SJSA1 (cell line): ENCODE results near the gene SLC44A1. TPM values are rescaled to one million over a fixed set of nuclear protein-coding genes. Genes with fewer than 3 reads are reported as not detected.

Experiments
- DNase-seq, 2 experiments: peaks; one replicate each; pipeline ENCODE4 v3.0.0-alpha.2; 2015 to 2020; ENCODE audit warnings: low spot score in 2 of 2, low read depth in 1 of 2
- H3K27ac ChIP-seq: fragments of 250-450 bp; sonication (Bioruptor Pico); 2 replicates; pipeline ENCODE4 v1.5.1; 2020; ENCODE audit warnings: mild to moderate bottlenecking, moderate library complexity
- H3K27me3 ChIP-seq: fragments of 250-450 bp; sonication (Bioruptor Pico); replicated peaks from 2 replicates; pipeline ENCODE4 v1.5.1; 2020; ENCODE audit warnings: mild to moderate bottlenecking, moderate library complexity
- H3K36me3 ChIP-seq: fragments of 250-450 bp; sonication (Bioruptor Pico); 2 replicates; pipeline ENCODE4 v1.5.1; 2020; ENCODE audit warnings: mild to moderate bottlenecking
- H3K4me1 ChIP-seq: fragments of 250-450 bp; sonication (Bioruptor Pico); replicated peaks from 2 replicates; pipeline ENCODE4 v1.6.1; 2021; ENCODE audit warnings: mild to moderate bottlenecking
- H3K4me3 ChIP-seq: fragments of 250-450 bp; sonication (Bioruptor Pico); 2 replicates; pipeline ENCODE4 v1.5.1; 2020; ENCODE audit warnings: mild to moderate bottlenecking
- H3K9me3 ChIP-seq: fragments of 250-450 bp; sonication (Bioruptor Pico); replicated peaks from 2 replicates; pipeline ENCODE4 v1.5.1; 2020; ENCODE audit warnings: mild to moderate bottlenecking
- total RNA-seq: library from RNA; depleted of rRNA; stranded (reverse); fragments of >200 nt; shearing (Covaris generic); gene quantifications from 2 replicates; pipeline ENCODE4 v1.2.3, GENCODE V29; 2014; rRNA removed

SLC44A1 gene
- 39.1 and 59.1 TPM in 2 replicates for total RNA-seq

- Histone ChIP-seq H3K4me1 (peaks cover 33% of the 10 kb centered on the region), H3K9me3 (no peaks in the 10 kb centered on the region), H3K27me3 (no peaks in the 10 kb centered on the region), H3K36me3 (no peaks in the 10 kb centered on the region; the same call in 1 of the 2 replicates), H3K27ac (peak within 1 kb of the TSS; percentile 81), H3K4me3 (peak within 1 kb of the TSS; percentile 72)
- DNase-seq, result peak; percentile 96 to 97
These were observed at the start of gene SLC44A1 for GRCh38 chr9:105244003-105244733. SLC44A1 (plus strand) TSS chr9:105244651; CDS start chr9:105244869, 218 bp downstream.

DNA sequence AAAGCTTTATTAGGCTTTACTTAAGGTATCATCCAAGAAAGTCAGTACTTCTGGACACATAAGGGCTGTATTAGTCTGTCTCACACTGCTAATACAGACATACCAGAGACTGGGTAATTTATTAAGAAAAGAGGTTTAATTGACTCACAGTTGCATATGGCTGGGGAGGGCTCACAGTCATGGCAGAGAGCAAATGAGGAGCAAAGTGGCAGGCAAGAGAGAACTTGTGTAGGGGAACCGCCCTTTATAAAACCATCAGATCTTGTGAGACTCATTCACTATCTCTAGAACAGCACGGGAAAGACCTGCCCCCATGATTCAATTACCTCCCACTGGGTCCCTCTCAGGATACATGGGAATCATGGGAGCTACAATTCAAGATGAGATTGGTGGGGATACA, 49.2 kb upstream of the SLC44A1 start:
- Histone ChIP-seq H3K4me1 (no peaks in the 10 kb centered on the region), H3K9me3 (no peaks in the 10 kb centered on the region), H3K36me3 (no peaks in the 10 kb centered on the region), H3K27me3 (no peaks in the 10 kb centered on the region), H3K27ac (no peak overlapping the region), H3K4me3 (no peak overlapping the region)
- no peak for DNase-seq

GRCh38 chr9:105198023-105198422, 46.4 kb upstream of the SLC44A1 start:
- Histone ChIP-seq H3K9me3 (no peaks in the 10 kb centered on the region), H3K36me3 (no peaks in the 10 kb centered on the region), H3K4me3 (no peak overlapping the region), H3K27me3 (no peaks in the 10 kb centered on the region), H3K4me1 (no peaks in the 10 kb centered on the region), H3K27ac (no peak overlapping the region)
- no peak for DNase-seq

DNA sequence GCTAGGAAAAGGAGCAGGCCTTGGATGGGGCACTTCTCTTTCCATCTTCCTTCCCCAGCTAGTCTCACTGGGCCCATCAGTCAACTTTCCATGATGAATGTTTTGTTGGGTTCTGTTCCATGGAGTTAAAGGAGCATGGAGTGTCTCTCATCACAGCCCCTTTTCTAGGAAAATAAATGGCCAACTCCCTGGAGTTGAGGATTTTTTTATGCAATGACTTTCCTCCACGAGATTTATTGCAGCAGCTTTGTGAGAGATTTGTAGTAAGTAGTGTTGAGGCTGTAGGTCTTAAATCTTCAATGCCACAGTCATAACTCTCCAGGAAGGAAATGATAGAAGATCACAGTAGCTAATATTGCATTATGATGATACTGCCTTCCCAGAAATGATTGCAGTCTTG, 45.6 kb upstream of the SLC44A1 start:
- no peaks in the 10 kb centered on the region for H3K9me3 ChIP-seq
- H3K27me3 ChIP-seq, result no peaks in the 10 kb centered on the region
- no peak for DNase-seq

DNA sequence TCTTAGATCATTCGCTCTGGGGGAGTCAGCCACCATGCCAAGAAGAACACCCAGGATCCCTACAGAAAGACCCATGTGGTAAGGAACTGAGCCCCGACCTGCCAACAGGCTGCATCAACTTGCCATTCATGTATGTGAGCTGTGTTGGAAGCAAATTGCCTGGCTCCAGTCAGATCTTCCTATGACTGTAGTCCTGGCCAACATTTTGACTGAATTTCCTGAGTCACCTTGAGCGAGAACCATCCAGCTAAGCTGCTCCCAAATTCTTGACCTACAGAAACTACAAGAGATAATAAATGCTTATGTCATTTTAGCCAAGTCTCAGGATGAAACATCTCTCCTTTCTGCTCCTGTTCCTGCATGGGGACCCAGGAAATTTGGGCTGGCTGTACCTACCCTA, 40.0 kb upstream of the SLC44A1 start:
- H3K4me1 ChIP-seq, result no peaks in the 10 kb centered on the region
- H3K27ac ChIP-seq, result no peak overlapping the region
- no peak overlapping the region for H3K4me3 ChIP-seq
- DNase-seq, result no peak
- H3K36me3 ChIP-seq, result no peaks in the 10 kb centered on the region
- no peaks in the 10 kb centered on the region for H3K27me3 ChIP-seq
- H3K9me3 ChIP-seq, result no peaks in the 10 kb centered on the region

More for the DNA sequence above, 45.6 kb upstream of the SLC44A1 start:
- Histone ChIP-seq H3K27ac (no peak overlapping the region), H3K4me3 (no peak overlapping the region), H3K4me1 (no peaks in the 10 kb centered on the region), H3K36me3 (no peaks in the 10 kb centered on the region)

- Histone ChIP-seq H3K36me3 (no peaks in the 10 kb centered on the region), H3K4me1 (no peaks in the 10 kb centered on the region), H3K4me3 (no peak overlapping the region), H3K27ac (no peak overlapping the region), H3K9me3 (no peaks in the 10 kb centered on the region), H3K27me3 (no peaks in the 10 kb centered on the region)
- DNase-seq, result no peak
These were observed 38.5 kb upstream of the SLC44A1 start for GRCh38 chr9:105205787-105206495.

GRCh38 chr9:105206496-105206820, 38.0 kb upstream of the SLC44A1 start:
- no peaks in the 10 kb centered on the region for H3K36me3 ChIP-seq
- no peak overlapping the region for H3K4me3 ChIP-seq
- H3K27me3 ChIP-seq, result no peaks in the 10 kb centered on the region
- H3K9me3 ChIP-seq, result no peaks in the 10 kb centered on the region
- no peak for DNase-seq
- H3K27ac ChIP-seq, result no peak overlapping the region
- no peaks in the 10 kb centered on the region for H3K4me1 ChIP-seq

DNA sequence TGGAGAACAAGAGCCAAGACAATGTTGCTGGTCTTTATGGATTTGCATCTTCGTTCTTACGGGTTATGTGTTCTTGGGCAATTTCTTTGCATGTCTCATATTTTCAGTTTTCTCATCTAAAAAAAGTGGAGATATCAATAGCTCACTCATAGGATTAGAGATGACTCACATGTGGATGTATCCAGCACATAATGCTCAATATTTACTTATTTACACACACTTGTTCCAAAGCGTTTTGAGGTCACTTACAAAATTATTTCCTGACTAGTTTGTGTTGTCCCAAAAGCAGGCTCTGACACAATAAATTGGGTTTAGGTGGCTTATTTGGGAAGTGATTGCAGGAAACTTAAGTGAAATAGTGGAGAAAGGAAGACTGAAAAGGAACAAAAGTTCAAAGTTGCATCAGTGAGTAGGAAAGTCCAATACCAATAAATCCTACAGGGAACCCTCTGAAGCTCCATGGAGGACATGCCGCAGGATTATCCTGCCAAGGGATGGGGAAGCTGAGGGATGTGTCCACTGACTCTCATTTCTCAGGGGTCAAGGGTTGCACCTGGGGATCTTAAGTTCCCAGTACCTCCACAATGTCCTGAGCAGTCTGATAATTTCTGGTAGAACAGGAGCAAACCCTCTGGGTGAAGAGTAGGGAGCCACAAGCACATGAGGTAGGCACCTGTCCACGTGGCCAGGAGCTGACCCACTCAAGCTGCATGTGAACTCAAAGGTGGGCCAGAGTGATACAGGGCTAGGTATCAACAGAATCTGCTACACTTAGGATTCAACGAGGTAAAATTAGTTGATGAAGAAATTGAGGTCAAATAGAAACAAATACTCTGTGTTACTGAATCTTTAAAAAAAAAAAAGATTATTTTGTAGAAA, 37.4 kb upstream of the SLC44A1 start:
- no peak overlapping the region for H3K27ac ChIP-seq
- H3K4me3 ChIP-seq, result no peak overlapping the region
- H3K27me3 ChIP-seq, result no peaks in the 10 kb centered on the region
- no peaks in the 10 kb centered on the region for H3K36me3 ChIP-seq
- no peaks in the 10 kb centered on the region for H3K4me1 ChIP-seq
- DNase-seq, result no peak
- no peaks in the 10 kb centered on the region for H3K9me3 ChIP-seq

- H3K27ac ChIP-seq, result no peak overlapping the region
- DNase-seq, result peak in 1 of 2 experiments; percentile 17
These were observed 27.8 kb upstream of the SLC44A1 start for GRCh38 chr9:105216440-105217178.

DNA sequence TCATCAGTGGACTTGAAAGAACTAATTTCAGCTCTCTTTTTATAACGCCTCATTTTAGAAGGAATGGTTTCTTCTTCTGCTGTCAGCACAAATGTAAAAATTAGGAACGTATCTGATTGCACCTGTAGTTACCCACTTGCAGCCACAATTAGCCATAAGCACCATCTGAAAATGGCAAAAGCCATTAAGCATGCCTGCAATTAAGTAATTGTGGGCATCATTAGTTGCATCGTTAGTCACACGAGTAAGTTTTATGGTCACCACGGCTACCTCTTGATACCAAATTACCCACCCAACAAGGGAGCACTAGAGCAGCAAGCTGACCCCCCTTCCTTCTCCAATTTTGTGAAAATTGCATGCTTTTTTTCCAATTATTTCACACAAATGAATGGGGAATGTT, 25.8 kb upstream of the SLC44A1 start:
- Histone ChIP-seq H3K27me3 (no peaks in the 10 kb centered on the region), H3K27ac (no peak overlapping the region), H3K9me3 (peaks cover 9% of the 10 kb centered on the region; the same call in 1 of the 2 replicates), H3K4me1 (peaks cover 8% of the 10 kb centered on the region), H3K4me3 (no peak overlapping the region), H3K36me3 (no peaks in the 10 kb centered on the region)
- DNase-seq, result no peak

More at GRCh38 chr9:105216440-105217178, 27.8 kb upstream of the SLC44A1 start:
- Histone ChIP-seq H3K9me3 (no peaks in the 10 kb centered on the region), H3K4me3 (no peak overlapping the region), H3K36me3 (no peaks in the 10 kb centered on the region), H3K4me1 (peaks cover 8% of the 10 kb centered on the region), H3K27me3 (no peaks in the 10 kb centered on the region)

DNA sequence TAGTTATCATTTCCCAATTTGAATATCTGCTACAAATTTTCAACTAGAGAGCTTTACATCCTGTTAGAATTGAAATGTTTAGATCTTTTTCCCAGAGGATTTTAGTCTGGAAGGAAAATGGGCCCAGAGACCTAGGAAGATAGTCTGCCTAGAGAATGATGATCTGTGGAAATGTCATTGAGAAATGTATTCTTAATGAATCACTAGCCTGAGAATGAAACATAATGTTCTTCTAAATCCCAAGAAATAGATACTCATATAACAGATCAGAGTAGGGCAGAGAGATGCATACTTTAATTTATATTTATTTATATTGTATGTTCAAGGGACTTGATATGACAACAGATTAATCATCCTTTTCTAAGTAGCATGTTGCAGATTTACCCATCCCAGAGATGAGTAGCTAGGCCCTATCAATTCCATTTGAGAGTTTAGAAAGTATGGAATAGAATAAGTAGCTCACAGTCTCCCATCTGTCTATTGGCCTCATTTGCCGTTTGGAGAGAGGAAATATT, 25.1 kb upstream of the SLC44A1 start:
- Histone ChIP-seq H3K27me3 (no peaks in the 10 kb centered on the region), H3K27ac (no peak overlapping the region), H3K4me3 (no peak overlapping the region), H3K36me3 (no peaks in the 10 kb centered on the region), H3K9me3 (peaks cover 11% of the 10 kb centered on the region), H3K4me1 (peaks cover 8% of the 10 kb centered on the region)
- DNase-seq, result no peak

- no peak for DNase-seq
- no peak overlapping the region for H3K27ac ChIP-seq
- H3K4me1 ChIP-seq, result peaks cover 8% of the 10 kb centered on the region
- H3K36me3 ChIP-seq, result no peaks in the 10 kb centered on the region
- H3K27me3 ChIP-seq, result no peaks in the 10 kb centered on the region
- H3K9me3 ChIP-seq, result peaks cover 12% of the 10 kb centered on the region
- no peak overlapping the region for H3K4me3 ChIP-seq
These were observed 24.0 kb upstream of the SLC44A1 start for GRCh38 chr9:105220451-105220850.

GRCh38 chr9:105223544-105224140, 20.8 kb upstream of the SLC44A1 start:
- no peaks in the 10 kb centered on the region for H3K4me1 ChIP-seq

More at GRCh38 chr9:105223544-105224140, 20.8 kb upstream of the SLC44A1 start:
- H3K27me3 ChIP-seq, result no peaks in the 10 kb centered on the region
- no peak for DNase-seq
- no peak overlapping the region for H3K27ac ChIP-seq
- H3K9me3 ChIP-seq, result peaks cover 12% of the 10 kb centered on the region
- no peak overlapping the region for H3K4me3 ChIP-seq
- H3K36me3 ChIP-seq, result no peaks in the 10 kb centered on the region
